Fibroblast of mammary gland (primary cell): Measurements from ENCODE around the gene CLEC2L.

Source experiments
- DNase-seq: peaks from one replicate; pipeline ENCODE4 v3.0.0-alpha.2; 2010; ENCODE audit warnings: low read depth
- H3K4me3 ChIP-seq: 2 replicates; pipeline ENCODE4 v1.5.1; 2011; ENCODE audit warnings: low read depth, mild to moderate bottlenecking, low read length, moderate library complexity; ENCODE audit not compliant: control insufficient read depth
- CTCF ChIP-seq: conservative IDR thresholded peaks from 2 replicates; pipeline ENCODE4 v1.5.1; 2011; ENCODE audit warnings: low read depth, low read length, inconsistent platforms; ENCODE audit not compliant: control insufficient read depth, insufficient read depth

CLEC2L gene

GRCh38 chr7:139526578-139527544, 3.4 kb downstream of the CLEC2L start:
- H3K4me3 ChIP-seq, result no peak overlapping the region
- TF ChIP-seq CTCF, result no peak
- peak; percentile 92 for DNase-seq

GRCh38 chr7:139531094-139531493, 7.6 kb downstream of the CLEC2L start:
- TF ChIP-seq CTCF, result no peak
- no peak overlapping the region for H3K4me3 ChIP-seq
- DNase-seq, result no peak

GRCh38 chr7:139532636-139533155, 9.2 kb downstream of the CLEC2L start:
- no peak for TF ChIP-seq CTCF
- H3K4me3 ChIP-seq, result no peak overlapping the region
- no peak for DNase-seq

GRCh38 chr7:139534096-139534495, 10.6 kb downstream of the CLEC2L start:
- DNase-seq, result no peak
- H3K4me3 ChIP-seq, result no peak overlapping the region
- TF ChIP-seq CTCF, result no peak

GRCh38 chr7:139534966-139535651, 11.6 kb downstream of the CLEC2L start:
- H3K4me3 ChIP-seq, result no peak overlapping the region
- no peak for TF ChIP-seq CTCF
- DNase-seq, result no peak

- DNase-seq, result no peak
- no peak overlapping the region for H3K4me3 ChIP-seq
- TF ChIP-seq CTCF, result no peak
These were observed 12.7 kb downstream of the CLEC2L start for GRCh38 chr7:139536152-139536551.
